ENCODE results near the gene PROSER3.

The PROSER3 gene

GRCh38 chr19:35801828-35802227 is 43.9 kb downstream of the PROSER3 start:
- H3K27me3 ChIP-seq (ENCODE audit: control insufficient read depth, low read length): no peaks in the 10 kb centered on the region; the same call in 1 of the 2 replicates
- no peaks in the 10 kb centered on the region for H3F3A ChIP-seq (ENCODE audit: control insufficient read depth, insufficient read depth)
- H3K4me2 ChIP-seq (ENCODE audit: low read length): no peak overlapping the region
- no peak for TF ChIP-seq EZH2phosphoT487 (IDR thresholded peaks at IDR 0.05; ENCODE audit: borderline replicate concordance, low read length)
- no peak for TF ChIP-seq CTCF (IDR thresholded peaks at IDR 0.05; ENCODE audit: low read depth, low read length, poor library complexity, severe bottlenecking)
- no peak overlapping the region for H3K4me3 ChIP-seq (ENCODE audit: low read length)
- H3K9me3 ChIP-seq (ENCODE audit: control insufficient read depth, insufficient read depth, low read length): no peaks in the 10 kb centered on the region
- H3K4me1 ChIP-seq (ENCODE audit: control insufficient read depth, low read length): 0 out of 2 replicates have a peak, but pooled peaks cover 3% of the 10 kb centered on the region
- H3K36me3 ChIP-seq (ENCODE audit: control insufficient read depth, low read length): no peaks in the 10 kb centered on the region
- H3K27ac ChIP-seq (ENCODE audit: low read depth, low read length): no peak overlapping the region
- no peaks in the 10 kb centered on the region for H3K9me2 ChIP-seq (replicated peaks; ENCODE audit: control insufficient read depth, low read length)
- no peaks in the 10 kb centered on the region for H3K79me2 ChIP-seq (ENCODE audit: control insufficient read depth, low read length)
- no peaks in the 10 kb centered on the region for H4K20me1 ChIP-seq (ENCODE audit: control insufficient read depth, insufficient read depth, low read depth, low read length)

GRCh38 chr19:35805526-35806102 is 47.6 kb downstream of the PROSER3 start:
- no peaks in the 10 kb centered on the region for H3K9me2 ChIP-seq (replicated peaks; ENCODE audit: control insufficient read depth, low read length)
- TF ChIP-seq CTCF (IDR thresholded peaks at IDR 0.05; ENCODE audit: low read depth, low read length, poor library complexity, severe bottlenecking) (no peak), EZH2phosphoT487 (IDR thresholded peaks at IDR 0.05; ENCODE audit: borderline replicate concordance, low read length) (no peak)
- H3K4me3 ChIP-seq (ENCODE audit: low read length): no peak overlapping the region
- H3K4me1 ChIP-seq (ENCODE audit: control insufficient read depth, low read length): 0 out of 2 replicates have a peak, but pooled peaks cover 3% of the 10 kb centered on the region
- no peak overlapping the region for H3K27ac ChIP-seq (ENCODE audit: low read depth, low read length)
- H3K36me3 ChIP-seq (ENCODE audit: control insufficient read depth, low read length): no peaks in the 10 kb centered on the region
- no peaks in the 10 kb centered on the region for H3K9me3 ChIP-seq (ENCODE audit: control insufficient read depth, insufficient read depth, low read length)
- no peaks in the 10 kb centered on the region for H4K20me1 ChIP-seq (ENCODE audit: control insufficient read depth, insufficient read depth, low read depth, low read length)
- H3F3A ChIP-seq (ENCODE audit: control insufficient read depth, insufficient read depth): no peaks in the 10 kb centered on the region
- H3K79me2 ChIP-seq (ENCODE audit: control insufficient read depth, low read length): no peaks in the 10 kb centered on the region
- H3K4me2 ChIP-seq (ENCODE audit: low read length): no peak overlapping the region
- H3K27me3 ChIP-seq (ENCODE audit: control insufficient read depth, low read length): no peaks in the 10 kb centered on the region

- H3K9me2 ChIP-seq (replicated peaks; ENCODE audit: control insufficient read depth, low read length): no peaks in the 10 kb centered on the region
- no peaks in the 10 kb centered on the region for H3K9me3 ChIP-seq (ENCODE audit: control insufficient read depth, insufficient read depth, low read length)
- H3K79me2 ChIP-seq (ENCODE audit: control insufficient read depth, low read length): no peaks in the 10 kb centered on the region
- H3K27me3 ChIP-seq (ENCODE audit: control insufficient read depth, low read length): no peaks in the 10 kb centered on the region
- H4K20me1 ChIP-seq (ENCODE audit: control insufficient read depth, insufficient read depth, low read depth, low read length): no peaks in the 10 kb centered on the region
- H3K4me1 ChIP-seq (ENCODE audit: control insufficient read depth, low read length): 0 out of 2 replicates have a peak, but pooled peaks cover 3% of the 10 kb centered on the region
- H3K4me3 ChIP-seq (ENCODE audit: low read length): no peak overlapping the region
- H3K36me3 ChIP-seq (ENCODE audit: control insufficient read depth, low read length): no peaks in the 10 kb centered on the region
- TF ChIP-seq EZH2phosphoT487 (IDR thresholded peaks at IDR 0.05; ENCODE audit: borderline replicate concordance, low read length) (no peak), CTCF (IDR thresholded peaks at IDR 0.05; ENCODE audit: low read depth, low read length, poor library complexity, severe bottlenecking) (no peak)
- H3K27ac ChIP-seq (ENCODE audit: low read depth, low read length): no peak overlapping the region
- H3K4me2 ChIP-seq (ENCODE audit: low read length): no peak overlapping the region
- no peaks in the 10 kb centered on the region for H3F3A ChIP-seq (ENCODE audit: control insufficient read depth, insufficient read depth)
These were observed 48.6 kb downstream of the PROSER3 start for GRCh38 chr19:35806597-35806996.
